Activated CD4-positive, alpha-beta T cell treated with anti-CD3 and anti-CD28 coated beads, Interleukin-10, Interleukin-2, amounts not matched to agents 100 ng/mL and 50 ng/mL, durations not matched to agents 16 hours and 8 hours (primary cell): ENCODE measurements around the gene NAA50.
A peak's percentile ranks its signal among the peaks of the same experiment; 100 is the strongest.

Experiments
- DNase-seq: peaks from one replicate; pipeline ENCODE4 v3.0.0-alpha.2; 2020

Gene NAA50

GRCh38 chr3:113741620-113742019 lies 4.4 kb downstream of the NAA50 start:
- DNase-seq = peak; percentile 32

GRCh38 chr3:113741086-113741485 lies 5.0 kb downstream of the NAA50 start:
- DNase-seq = peak; percentile 7

GRCh38 chr3:113736548-113737089 lies 9.4 kb downstream of the NAA50 start:
- peak; percentile 65 for DNase-seq

- no peak for DNase-seq
These were observed 14.4 kb downstream of the NAA50 start for GRCh38 chr3:113731694-113732093.

- no peak for DNase-seq
These were observed 15.5 kb downstream of the NAA50 start for GRCh38 chr3:113730550-113730949.

- DNase-seq = no peak
These were observed 17.4 kb downstream of the NAA50 start for GRCh38 chr3:113728661-113729060.

- DNase-seq = no peak
These were observed 24.4 kb downstream of the NAA50 start for GRCh38 chr3:113721636-113722035.

GRCh38 chr3:113719758-113720157 lies 26.3 kb downstream of the NAA50 start:
- DNase-seq = no peak

GRCh38 chr3:113719294-113719693 lies 26.8 kb downstream of the NAA50 start:
- no peak for DNase-seq

GRCh38 chr3:113717818-113718217 lies 28.2 kb downstream of the NAA50 start:
- no peak for DNase-seq

GRCh38 chr3:113717308-113717707 lies 28.7 kb downstream of the NAA50 start:
- no peak for DNase-seq

GRCh38 chr3:113714702-113715101 lies 31.3 kb downstream of the NAA50 start:
- no peak for DNase-seq

GRCh38 chr3:113712129-113712528 lies 33.9 kb downstream of the NAA50 start:
- DNase-seq = peak; percentile 12

GRCh38 chr3:113707835-113708234 lies 38.2 kb downstream of the NAA50 start:
- DNase-seq = no peak

- peak; percentile 17 for DNase-seq
These were observed 47.1 kb downstream of the NAA50 start for GRCh38 chr3:113698956-113699355.

- no peak for DNase-seq
These were observed 47.8 kb downstream of the NAA50 start for GRCh38 chr3:113698213-113698742.

GRCh38 chr3:113697500-113698090 lies 48.5 kb downstream of the NAA50 start:
- no peak for DNase-seq

- peak; percentile 99 for DNase-seq
These were observed 49.2 kb downstream of the NAA50 start for GRCh38 chr3:113696658-113697499.

- peak; percentile 89 for DNase-seq
These were observed 50.0 kb downstream of the NAA50 start, which contains the start of gene USF3 for GRCh38 chr3:113695786-113696645. Gene USF3 (minus strand): TSS chr3:113696642. CDS start chr3:113674878, 21,764 bp downstream.

GRCh38 chr3:113695431-113695785 lies 50.6 kb downstream of the NAA50 start:
- DNase-seq = no peak

- no peak for DNase-seq
These were observed 55.6 kb downstream of the NAA50 start for GRCh38 chr3:113690482-113690881.

- DNase-seq = no peak
These were observed 59.9 kb downstream of the NAA50 start for GRCh38 chr3:113685956-113686721.
